Measurements from ENCODE around the gene PLEKHH1.

GRCh38 chr14:67610491-67610890 lies 77.4 kb downstream of the PLEKHH1 start:
- TF ChIP-seq CTCF (IDR thresholded peaks at IDR 0.05; ENCODE audit: low read depth, low read length, poor library complexity, severe bottlenecking) (no peak), EZH2phosphoT487 (IDR thresholded peaks at IDR 0.05; ENCODE audit: borderline replicate concordance, low read length) (no peak)

All from DOHH2 (cell line).